ENCODE results near the gene IL34. TPM values are rescaled to one million over a fixed set of nuclear protein-coding genes. Genes with fewer than 3 reads are reported as not detected.
"Not testable (repeated sequence)": the region's sequence is repeated elsewhere in the genome, so short reads cannot be mapped to it uniquely, and the experiment has no call there.

The IL34 gene
- total and polyA plus RNA-seq, 5 experiments from 2014 or later: 0.36 TPM; not detected in 4

DNA sequence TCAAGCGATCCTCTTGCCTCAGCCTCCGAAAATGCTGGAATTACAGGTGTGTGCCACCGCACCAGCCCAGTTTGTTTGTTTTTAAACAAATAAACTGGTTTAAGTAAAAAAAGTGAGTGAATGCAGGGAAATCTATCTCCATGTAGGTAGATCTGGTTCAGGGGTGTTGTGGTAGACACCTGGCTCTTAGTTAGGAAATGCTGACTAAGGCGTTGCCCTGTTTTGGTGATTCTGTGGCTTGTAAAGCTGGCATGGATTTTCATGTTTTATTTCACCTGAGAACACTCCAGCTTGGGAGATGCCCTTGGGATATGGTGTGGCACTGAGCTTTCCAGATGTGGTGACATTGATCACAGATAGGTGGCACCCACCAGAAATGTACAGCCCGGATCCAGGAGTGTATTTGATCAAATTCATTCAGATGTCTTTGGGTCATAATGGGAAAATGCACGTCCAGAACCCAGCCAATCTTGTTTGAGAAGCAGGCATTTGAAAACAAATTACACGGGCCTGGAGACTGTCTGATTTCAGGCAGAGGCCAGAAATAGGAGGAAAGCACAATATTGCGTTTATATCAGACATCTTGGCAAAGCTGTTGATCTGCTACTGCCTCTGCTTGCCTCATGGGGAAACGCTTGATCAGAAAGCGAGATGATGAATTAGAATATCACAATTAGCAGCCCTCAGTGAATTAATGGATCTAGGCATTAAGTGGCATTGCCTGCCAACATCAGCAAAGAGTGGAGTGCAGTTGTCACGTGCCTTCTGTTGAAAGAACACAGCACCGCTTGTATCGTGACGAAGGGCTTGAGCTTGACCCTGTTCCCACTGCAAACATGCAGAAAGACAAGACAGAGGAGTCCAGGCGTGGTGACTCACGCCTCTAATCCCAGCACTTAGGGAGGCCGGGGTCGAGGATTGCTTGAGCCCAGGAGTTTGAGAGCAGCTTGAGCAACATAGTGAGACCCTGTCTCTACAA is 7.3 kb upstream of the IL34 start:
- no peaks in the 10 kb centered on the region for H3K9me3 Mint-ChIP-seq
- no peak overlapping the region for H3K4me3 Mint-ChIP-seq
- H3K27me3 Mint-ChIP-seq: peaks cover 0 to 9% (median 0%) of the 10 kb centered on the region in 5 donors
- no peak for ATAC-seq
- H3K27ac Mint-ChIP-seq: peak overlapping the region in 1 of 10 donors; percentile 39
- no peaks in the 10 kb centered on the region for H3K36me3 Mint-ChIP-seq
- POLR2A ChIA-PET: no interaction called here
- H3K4me1 Mint-ChIP-seq: no peaks in the 10 kb centered on the region
- no peak for DNase-seq

DNA sequence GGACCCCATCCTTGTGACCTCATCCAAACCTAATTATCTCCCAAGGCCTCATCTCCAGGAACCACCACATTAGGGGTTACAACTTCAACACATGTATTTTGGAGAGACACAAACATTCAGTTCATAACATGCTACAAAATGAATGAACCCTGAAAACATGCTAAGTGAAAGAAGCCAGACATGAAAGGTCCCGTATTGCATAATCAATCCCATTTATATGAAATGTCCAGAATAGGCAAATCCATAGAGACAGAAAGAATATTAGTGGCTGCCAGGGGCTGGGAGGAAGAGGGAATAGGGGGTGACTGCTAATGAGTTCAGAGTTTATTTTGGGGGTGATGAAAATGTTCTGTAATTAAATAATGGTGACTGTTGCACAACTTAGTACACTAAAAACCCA is 3.7 kb upstream of the IL34 start:
- POLR2A ChIA-PET: no interaction called here

DNA sequence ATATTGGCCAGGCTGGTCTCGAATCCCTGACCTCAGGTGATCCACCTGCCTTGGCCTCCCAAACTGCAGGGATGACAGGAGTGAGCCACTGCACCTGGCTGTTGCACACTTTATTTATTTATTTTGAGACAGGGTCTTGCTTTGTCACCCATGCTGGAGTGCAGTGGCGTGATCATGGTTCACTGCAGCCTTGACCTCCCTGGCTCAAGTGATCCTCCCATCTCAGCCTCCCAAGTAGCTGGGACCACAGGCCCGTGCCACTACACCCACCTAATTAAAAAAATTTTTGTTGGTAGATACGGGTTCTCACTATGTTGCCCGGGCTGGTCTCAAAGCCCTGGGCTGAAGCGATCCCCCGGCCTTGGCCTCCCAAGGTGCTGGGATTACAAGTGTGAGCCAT is 3.1 kb upstream of the IL34 start:
- DNase-seq, H3K4me1 Mint-ChIP-seq, ATAC-seq, H3K9me3 Mint-ChIP-seq, POLR2A ChIA-PET, H3K27ac Mint-ChIP-seq, H3K27me3 Mint-ChIP-seq, H3K36me3 Mint-ChIP-seq, H3K4me3 Mint-ChIP-seq: not testable (repeated sequence)

More for the DNA sequence above, 3.7 kb upstream of the IL34 start:
- ATAC-seq (no peak), DNase-seq (no peak)
- Mint-ChIP-seq H3K4me3 (no peak overlapping the region), H3K27me3 (peaks cover 0 to 9% (median 0%) of the 10 kb centered on the region in 5 donors), H3K36me3 (no peaks in the 10 kb centered on the region), H3K27ac (no peak overlapping the region), H3K4me1 (no peaks in the 10 kb centered on the region), H3K9me3 (no peaks in the 10 kb centered on the region)

DNA sequence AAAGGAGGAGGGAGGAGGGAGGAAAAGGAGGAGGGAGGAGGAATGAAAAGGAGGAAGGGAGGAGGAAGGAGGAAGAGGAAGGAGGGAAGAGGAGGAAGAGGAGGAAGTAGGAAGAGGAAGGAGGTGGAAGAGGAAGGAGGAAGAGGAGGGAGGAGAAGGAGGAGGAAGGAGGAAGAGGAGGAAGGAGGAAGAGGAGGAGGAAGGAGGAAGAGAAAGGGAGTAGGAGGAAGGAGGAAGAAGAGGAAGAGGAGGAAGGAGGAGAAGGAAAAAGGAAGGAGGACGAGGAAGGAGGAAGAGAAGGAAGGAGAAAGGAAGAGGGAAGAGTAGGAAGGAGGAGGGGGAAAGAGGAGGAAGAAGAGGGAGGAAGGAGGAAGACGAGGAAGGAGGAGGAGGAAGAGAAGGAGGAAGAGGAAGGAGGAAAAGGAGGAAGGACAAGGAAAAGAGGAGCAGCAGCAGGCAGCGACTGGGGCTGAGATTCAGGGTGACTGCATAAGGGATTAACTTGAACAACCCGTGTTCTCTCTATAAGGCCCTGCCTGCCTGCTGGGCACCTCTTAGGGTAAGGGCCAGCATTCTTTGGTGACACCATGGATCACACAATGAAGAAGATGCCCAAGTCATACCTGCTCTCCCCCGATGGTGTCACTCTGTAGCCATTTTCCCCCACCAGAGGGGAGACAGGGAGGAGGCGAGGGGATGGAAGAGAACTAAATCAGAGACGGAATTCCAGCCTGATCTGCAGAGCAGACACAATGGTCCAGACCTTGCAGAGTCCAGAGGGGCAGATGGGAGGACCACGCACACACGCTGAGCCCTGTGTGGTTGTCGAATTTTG is 1.4 kb upstream of the IL34 start:
- no peaks in the 10 kb centered on the region for H3K9me3 Mint-ChIP-seq
- no peaks in the 10 kb centered on the region for H3K36me3 Mint-ChIP-seq
- no peak overlapping the region for H3K4me3 Mint-ChIP-seq
- no peaks in the 10 kb centered on the region for H3K4me1 Mint-ChIP-seq
- POLR2A ChIA-PET: no interaction called here
- no peak for ATAC-seq
- DNase-seq: no peak
- peaks cover 0 to 7% (median 0%) of the 10 kb centered on the region in 5 donors for H3K27me3 Mint-ChIP-seq
- H3K27ac Mint-ChIP-seq: peak overlapping the region in 1 of 10 donors; percentile 40

DNA sequence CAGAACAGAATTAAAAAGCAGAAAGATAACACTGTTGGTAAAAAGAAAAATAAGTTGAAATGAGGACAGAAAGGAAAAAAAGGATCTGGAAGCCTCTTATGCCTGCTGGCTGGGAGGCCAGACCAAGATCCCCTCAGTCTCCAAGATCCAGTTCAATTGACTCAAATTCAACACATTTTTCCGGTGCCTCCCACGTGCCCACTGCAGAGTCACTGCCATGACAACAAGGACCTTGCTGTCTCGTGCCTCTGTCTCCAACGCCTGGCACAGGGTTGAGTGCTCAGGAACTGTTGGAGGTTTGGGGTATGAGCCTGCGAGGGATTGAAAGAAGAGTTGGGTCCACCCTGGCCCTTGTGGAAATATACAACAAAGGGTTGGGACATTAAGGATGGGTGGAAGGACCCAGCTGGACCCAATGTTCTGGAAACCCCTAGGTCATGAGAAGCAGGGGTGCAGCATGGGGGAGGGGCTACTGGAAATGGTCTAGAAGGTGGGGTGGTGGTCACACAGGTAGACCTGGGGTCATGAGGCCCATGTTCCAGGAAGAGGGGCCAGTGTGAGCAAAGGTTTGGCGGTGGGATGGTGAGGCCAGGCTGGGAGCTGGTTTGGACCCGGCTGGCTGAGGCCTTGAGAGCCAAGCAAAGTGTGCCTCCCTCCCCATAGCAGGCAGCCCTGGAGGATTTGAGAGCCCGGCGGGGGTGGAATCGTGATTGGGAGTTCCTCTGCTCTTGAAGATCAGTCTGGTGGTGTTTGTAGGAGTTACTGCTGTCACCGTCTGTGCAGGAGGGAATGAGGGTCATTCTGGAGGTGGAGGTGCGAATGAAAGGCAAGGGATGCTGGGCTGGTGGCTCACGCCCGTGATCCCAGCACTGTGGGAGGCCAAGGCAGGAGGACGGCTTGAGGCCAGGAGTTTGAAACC is 1.3 kb downstream of the IL34 start:
- Mint-ChIP-seq H3K36me3 (no peaks in the 10 kb centered on the region), H3K9me3 (no peaks in the 10 kb centered on the region), H3K27me3 (peaks cover 0 to under 1% (median 0%) of the 10 kb centered on the region in 5 donors), H3K4me3 (peak overlapping the region in 1 of 10 donors; percentile 34), H3K4me1 (no peaks in the 10 kb centered on the region), H3K27ac (peak overlapping the region in 2 of 10 donors; percentile 29 to 49)
- POLR2A ChIA-PET: no interaction called here
- DNase-seq (no peak), ATAC-seq (no peak)

DNA sequence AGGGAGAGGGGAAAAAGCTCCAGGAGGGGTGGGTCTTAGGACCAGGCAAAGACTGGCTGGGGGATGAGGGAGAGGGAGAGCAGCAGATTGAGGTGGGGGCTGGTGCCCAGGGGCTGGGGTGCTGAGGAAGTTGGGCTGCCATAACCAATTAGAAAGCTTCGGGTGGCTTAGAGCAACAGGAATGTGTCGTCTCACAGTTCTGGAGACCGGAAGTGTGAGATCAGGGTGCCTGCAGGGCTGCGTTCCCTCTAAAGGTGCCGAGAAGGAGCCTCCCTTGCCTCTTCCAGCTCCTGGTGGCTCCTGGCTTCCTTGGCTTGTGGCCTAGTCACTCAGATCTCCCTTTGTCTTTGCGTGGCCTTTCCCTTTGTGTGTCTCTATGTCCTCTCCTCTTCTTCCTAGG is 2.2 kb downstream of the IL34 start:
- ATAC-seq (no peak), DNase-seq (no peak)
- H3K4me1 Mint-ChIP-seq: peaks cover 0 to 1% (median under 1%) of the 10 kb centered on the region in 4 donors
- H3K4me3 Mint-ChIP-seq: no peak overlapping the region
- POLR2A ChIA-PET: no interaction called here
- no peak overlapping the region for H3K27ac Mint-ChIP-seq
- H3K36me3 Mint-ChIP-seq: no peaks in the 10 kb centered on the region
- no peaks in the 10 kb centered on the region for H3K27me3 Mint-ChIP-seq
- no peaks in the 10 kb centered on the region for H3K9me3 Mint-ChIP-seq

DNA sequence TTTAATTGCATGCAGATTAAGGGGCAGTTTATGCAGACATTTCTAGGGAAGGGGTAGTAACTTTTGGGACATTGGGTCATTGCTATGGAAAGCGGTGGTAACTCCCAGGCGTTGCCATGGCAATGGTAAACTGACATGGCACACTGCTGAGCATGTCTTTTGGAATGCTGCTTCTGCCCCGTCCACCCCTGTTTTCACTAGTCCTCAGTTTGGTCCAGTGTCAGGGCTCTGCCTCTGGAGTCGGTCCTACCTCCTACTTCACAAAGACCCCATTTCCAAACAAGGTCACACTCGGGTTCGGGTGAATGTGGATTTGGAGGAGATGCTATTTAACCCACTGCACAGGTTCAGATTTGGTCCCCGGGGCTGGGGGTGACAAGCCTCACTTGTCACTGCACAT is 2.9 kb downstream of the IL34 start:
- no peak for ATAC-seq
- no peak overlapping the region for H3K27ac Mint-ChIP-seq
- POLR2A ChIA-PET: no interaction called here

DNA sequence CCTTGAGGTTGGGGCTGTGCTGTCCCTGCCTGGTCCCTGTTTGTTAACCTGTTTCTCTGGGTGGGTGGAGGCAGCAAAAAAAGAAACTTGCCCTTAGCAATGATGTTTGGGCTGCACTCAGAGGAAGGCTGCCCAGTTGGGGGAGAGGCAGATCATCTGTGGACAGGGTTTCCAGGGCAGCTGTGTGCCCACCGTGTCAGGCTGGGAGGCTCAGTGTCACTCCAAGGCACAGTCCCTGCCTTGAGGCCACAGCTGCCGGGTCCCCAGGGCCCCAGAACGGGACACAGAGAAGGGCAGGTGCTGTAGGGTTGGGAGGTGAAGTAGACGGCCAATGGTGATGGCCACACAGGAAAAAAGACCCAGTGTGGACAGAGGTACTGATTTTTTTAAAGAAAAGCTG is 3.9 kb downstream of the IL34 start:
- H3K4me3 Mint-ChIP-seq: no peak overlapping the region
- H3K4me1 Mint-ChIP-seq: peaks cover 2 to 6% (median 3%) of the 10 kb centered on the region in 4 donors
- DNase-seq (no peak), ATAC-seq (no peak)
- H3K9me3 Mint-ChIP-seq: no peaks in the 10 kb centered on the region
- POLR2A ChIA-PET: interaction anchor here (0.6 kb wide), 1 partner anchor 485 kb away, joined by 4 read pairs; no protein-coding TSS in a partner anchor
- no peaks in the 10 kb centered on the region for H3K36me3 Mint-ChIP-seq
- H3K27me3 Mint-ChIP-seq: peaks cover 0 to 2% (median 0%) of the 10 kb centered on the region in 5 donors
- H3K27ac Mint-ChIP-seq: no peak overlapping the region

More for the DNA sequence above, 2.9 kb downstream of the IL34 start:
- DNase-seq: no peak
- no peaks in the 10 kb centered on the region for H3K36me3 Mint-ChIP-seq
- H3K9me3 Mint-ChIP-seq: no peaks in the 10 kb centered on the region
- no peak overlapping the region for H3K4me3 Mint-ChIP-seq
- H3K27me3 Mint-ChIP-seq: peaks cover 0 to 2% (median 0%) of the 10 kb centered on the region in 5 donors
- H3K4me1 Mint-ChIP-seq: peaks cover 2 to 6% (median 3%) of the 10 kb centered on the region in 4 donors

DNA sequence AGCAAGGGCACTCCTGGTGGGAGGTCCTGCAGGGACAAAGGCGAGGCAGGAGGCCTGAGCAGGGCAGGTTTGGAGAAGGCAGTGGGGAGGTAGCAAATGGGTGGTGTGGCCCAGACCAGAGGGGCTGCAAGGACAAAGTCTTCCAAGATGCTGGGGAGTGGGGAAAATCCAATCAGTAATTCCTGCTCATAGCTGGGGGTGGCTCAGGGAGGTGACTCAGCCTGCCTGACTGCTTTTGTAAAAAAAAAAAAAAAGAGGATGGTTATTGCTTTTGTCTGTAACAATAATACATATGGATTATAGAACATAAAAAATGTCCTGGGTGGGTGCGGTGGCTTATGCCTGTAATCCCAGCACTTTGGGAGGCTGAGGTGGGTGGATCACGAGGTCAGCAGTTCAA is 5.2 kb downstream of the IL34 start:
- POLR2A ChIA-PET: no interaction called here
- Mint-ChIP-seq H3K27me3 (peaks cover 0 to 2% (median 0%) of the 10 kb centered on the region in 5 donors), H3K36me3 (no peaks in the 10 kb centered on the region), H3K9me3 (no peaks in the 10 kb centered on the region), H3K4me3 (no peak overlapping the region), H3K4me1 (peaks cover 2 to 6% (median 3%) of the 10 kb centered on the region in 4 donors), H3K27ac (peak overlapping the region in 4 of 10 donors; percentile 41 to 62 (median 59))
- DNase-seq: no peak
- ATAC-seq: no peak

DNA sequence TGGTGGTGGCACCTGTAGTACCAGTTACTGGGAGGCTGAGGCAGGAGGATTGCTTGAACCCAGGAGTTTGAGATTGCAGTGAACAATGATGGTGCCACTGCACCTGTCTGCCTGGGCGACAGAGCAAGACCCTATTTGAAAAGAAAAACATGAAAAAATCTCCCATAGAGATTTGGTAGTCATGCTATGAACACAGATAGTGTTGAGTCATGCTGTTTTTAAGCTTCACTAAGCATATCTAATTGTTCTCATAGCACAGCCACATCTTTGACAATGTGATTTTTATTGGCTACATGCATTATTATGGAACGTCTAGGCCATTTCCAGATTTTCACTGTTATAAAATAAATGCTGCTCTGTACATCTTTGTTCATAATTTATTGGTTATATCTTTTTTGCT is 6.0 kb downstream of the IL34 start:
- ATAC-seq (no peak), DNase-seq (no peak)
- H3K4me1 Mint-ChIP-seq: peaks cover 2 to 6% (median 3%) of the 10 kb centered on the region in 4 donors
- POLR2A ChIA-PET: interaction anchor here (0.8 kb wide), 1 partner anchor 118 kb away, joined by 6 read pairs; no protein-coding TSS in a partner anchor
- peaks cover 0 to 2% (median 0%) of the 10 kb centered on the region in 5 donors for H3K27me3 Mint-ChIP-seq
- no peak overlapping the region for H3K27ac Mint-ChIP-seq
- no peaks in the 10 kb centered on the region for H3K36me3 Mint-ChIP-seq
- H3K9me3 Mint-ChIP-seq: no peaks in the 10 kb centered on the region
- H3K4me3 Mint-ChIP-seq: no peak overlapping the region

DNA sequence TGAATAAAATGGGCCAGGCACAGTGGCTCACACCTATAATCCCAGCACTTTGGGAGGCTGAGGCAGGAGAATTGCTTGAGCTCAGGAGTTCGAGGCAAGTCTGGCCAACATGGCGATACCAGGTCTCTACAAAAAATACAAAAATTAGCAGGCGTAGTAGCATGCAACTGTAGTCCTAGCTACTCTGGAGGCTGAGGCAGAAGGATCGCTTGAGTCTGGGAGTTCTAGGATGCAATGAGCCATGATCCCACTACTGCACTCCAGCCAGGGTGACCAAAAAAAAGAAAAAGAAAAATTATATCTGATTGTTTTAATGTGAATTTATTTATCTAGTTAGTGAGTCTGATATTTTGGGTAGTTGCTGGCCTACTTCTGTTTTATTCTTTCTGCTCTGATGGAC is 7.0 kb downstream of the IL34 start:
- Mint-ChIP-seq H3K4me1 (peaks cover 2 to 6% (median 3%) of the 10 kb centered on the region in 4 donors), H3K9me3 (no peaks in the 10 kb centered on the region), H3K27ac (no peak overlapping the region), H3K27me3 (peaks cover 0 to 2% (median 0%) of the 10 kb centered on the region in 5 donors), H3K36me3 (no peaks in the 10 kb centered on the region), H3K4me3 (peak overlapping the region in 1 of 10 donors; percentile 57)
- POLR2A ChIA-PET: interaction anchor here (0.8 kb wide), 1 partner anchor 117 kb away, joined by 6 read pairs; no protein-coding TSS in a partner anchor
- ATAC-seq (peak in 1 of 2 donors; percentile 17), DNase-seq (no peak)
